HEK293T (cell line): ENCODE results near the gene LCP2.

Source experiments
- ARNT ChIP-seq: fragments of 450-650 bp; IDR thresholded peaks from 2 replicates; pipeline ENCODE4 v1.6.1; 2017; ENCODE audit warnings: mild to moderate bottlenecking
- BHLHE40 ChIP-seq: fragments of 450-650 bp; IDR thresholded peaks from 2 replicates; pipeline ENCODE4 v1.6.1; 2016; ENCODE audit warnings: mild to moderate bottlenecking, moderate library complexity, borderline replicate concordance
- CTBP1 ChIP-seq: fragments of 450-650 bp; IDR thresholded peaks from 2 replicates; pipeline ENCODE4 v1.6.1; 2016; ENCODE audit warnings: borderline replicate concordance
- ELF4 ChIP-seq: fragments of 450-650 bp; IDR thresholded peaks from 2 replicates; pipeline ENCODE4 v1.6.1; 2017; ENCODE audit warnings: antibody characterized with exemption
- FOXA1 ChIP-seq: fragments of 450-650 bp; IDR thresholded peaks from 2 replicates; pipeline ENCODE4 v1.6.1; 2016; ENCODE audit warnings: mild to moderate bottlenecking
- FOXM1 ChIP-seq: fragments of 450-650 bp; IDR thresholded peaks from 2 replicates; pipeline ENCODE4 v1.6.1; 2017; ENCODE audit warnings: mild to moderate bottlenecking, borderline replicate concordance
- HDGF ChIP-seq: fragments of 450-650 bp; IDR thresholded peaks from 2 replicates; pipeline ENCODE4 v1.6.1; 2017; ENCODE audit warnings: antibody characterized with exemption, borderline replicate concordance
- LEF1 ChIP-seq: fragments of 450-650 bp; IDR thresholded peaks from 2 replicates; pipeline ENCODE4 v1.6.1; 2017; ENCODE audit warnings: mild to moderate bottlenecking, borderline replicate concordance
- NFRKB ChIP-seq: fragments of 450-650 bp; IDR thresholded peaks from 2 replicates; pipeline ENCODE4 v1.6.1; 2016; ENCODE audit warnings: mild to moderate bottlenecking, moderate library complexity
- PKNOX1 ChIP-seq: fragments of 450-650 bp; IDR thresholded peaks from 2 replicates; pipeline ENCODE4 v1.6.1; 2016
- SP1 ChIP-seq: fragments of 450-650 bp; IDR thresholded peaks from 2 replicates; pipeline ENCODE4 v1.6.1; 2017
- SUZ12 ChIP-seq: fragments of 450-650 bp; IDR thresholded peaks from 2 replicates; pipeline ENCODE4 v1.6.1; 2016; ENCODE audit warnings: mild to moderate bottlenecking
- TARDBP ChIP-seq: fragments of 450-650 bp; IDR thresholded peaks from 2 replicates; pipeline ENCODE4 v1.6.1; 2016
- ZNF384 ChIP-seq: fragments of 450-650 bp; IDR thresholded peaks from 2 replicates; pipeline ENCODE4 v1.6.1; 2016

- TF ChIP-seq CTBP1 (no peak), PKNOX1 (no peak), FOXM1 (no peak), BHLHE40 (no peak), ELF4 (no peak), LEF1 (no peak), ARNT (no peak), ZNF384 (no peak), SUZ12 (no peak), SP1 (no peak), NFRKB (no peak), TARDBP (no peak), FOXA1 (no peak), HDGF (no peak)
These were observed 19.4 kb upstream of the LCP2 start for GRCh38 chr5:170316937-170317336.
